Nephron (organoid): ENCODE data around the gene RAB20.
A peak's percentile ranks its signal among the peaks of the same experiment; 100 is the strongest.

ENCODE experiments used
- H3K27ac Mint-ChIP-seq, 3 experiments: 2 replicates each; pipeline ENCODE4 v1.8.0; 2020; ENCODE audit warnings: mixed read lengths in 3 of 3, mild to moderate bottlenecking in 2 of 3, moderate library complexity in 1 of 3
- H3K27me3 Mint-ChIP-seq: 2 replicates; pipeline ENCODE4 v1.8.0; 2021; ENCODE audit warnings: low read depth, mild to moderate bottlenecking, moderate library complexity, mixed read lengths
- H3K36me3 Mint-ChIP-seq: 2 replicates; pipeline ENCODE4 v1.8.0; 2020; ENCODE audit warnings: low read depth, mixed read lengths
- H3K4me1 Mint-ChIP-seq: 2 replicates; pipeline ENCODE4 v1.8.0; 2020; ENCODE audit warnings: mixed read lengths
- H3K4me3 Mint-ChIP-seq, 3 experiments: 2 replicates each; pipeline ENCODE4 v1.8.0; 2020; ENCODE audit warnings: mild to moderate bottlenecking in 3 of 3, mixed read lengths in 3 of 3, moderate library complexity in 2 of 3
- H3K9me3 Mint-ChIP-seq: 2 replicates; pipeline ENCODE4 v1.8.0; 2020; ENCODE audit warnings: mixed read lengths
- TF ChIP-seq, protein P1 (sequence below), 3 experiments: fragments of 200-600 bp; sonication (generic); IDR thresholded peaks; one replicate each; pipeline ENCODE4 v1.5.0; 2021; ENCODE audit warnings: antibody characterized with exemption in 3 of 3; ENCODE audit not compliant: unreplicated experiment in 3 of 3

RAB20 gene

DNA sequence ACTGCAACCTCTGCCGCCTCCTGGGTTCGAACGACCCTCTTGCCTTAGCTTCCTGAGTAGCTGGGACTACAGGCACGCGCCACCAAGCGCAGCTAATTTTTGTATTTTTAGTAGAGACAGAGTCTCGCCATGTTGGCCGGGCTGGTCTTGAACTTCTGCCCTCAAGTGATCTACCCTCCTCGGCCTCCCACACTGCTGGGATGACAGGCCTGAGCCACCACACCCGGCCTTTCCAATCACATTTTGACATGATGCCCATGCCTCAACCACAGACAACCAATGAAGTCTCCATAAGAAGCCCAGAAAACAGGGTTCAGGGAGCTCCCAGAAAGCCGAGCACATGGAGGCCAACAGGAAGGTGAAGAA lies 11.7 kb downstream of the RAB20 start:
- H3K4me1 Mint-ChIP-seq = peaks cover 10% of the 10 kb centered on the region
- H3K27ac Mint-ChIP-seq = no peak overlapping the region

GRCh38 chr13:110548891-110549794 lies 12.4 kb downstream of the RAB20 start:
- Mint-ChIP-seq H3K27me3 (no peaks in the 10 kb centered on the region), H3K27ac (no peak overlapping the region), H3K9me3 (peaks cover 6% of the 10 kb centered on the region), H3K4me1 (peaks cover 10% of the 10 kb centered on the region), H3K4me3 (no peak overlapping the region), H3K36me3 (peaks cover 21% of the 10 kb centered on the region)
- TF ChIP-seq, protein P1, sequence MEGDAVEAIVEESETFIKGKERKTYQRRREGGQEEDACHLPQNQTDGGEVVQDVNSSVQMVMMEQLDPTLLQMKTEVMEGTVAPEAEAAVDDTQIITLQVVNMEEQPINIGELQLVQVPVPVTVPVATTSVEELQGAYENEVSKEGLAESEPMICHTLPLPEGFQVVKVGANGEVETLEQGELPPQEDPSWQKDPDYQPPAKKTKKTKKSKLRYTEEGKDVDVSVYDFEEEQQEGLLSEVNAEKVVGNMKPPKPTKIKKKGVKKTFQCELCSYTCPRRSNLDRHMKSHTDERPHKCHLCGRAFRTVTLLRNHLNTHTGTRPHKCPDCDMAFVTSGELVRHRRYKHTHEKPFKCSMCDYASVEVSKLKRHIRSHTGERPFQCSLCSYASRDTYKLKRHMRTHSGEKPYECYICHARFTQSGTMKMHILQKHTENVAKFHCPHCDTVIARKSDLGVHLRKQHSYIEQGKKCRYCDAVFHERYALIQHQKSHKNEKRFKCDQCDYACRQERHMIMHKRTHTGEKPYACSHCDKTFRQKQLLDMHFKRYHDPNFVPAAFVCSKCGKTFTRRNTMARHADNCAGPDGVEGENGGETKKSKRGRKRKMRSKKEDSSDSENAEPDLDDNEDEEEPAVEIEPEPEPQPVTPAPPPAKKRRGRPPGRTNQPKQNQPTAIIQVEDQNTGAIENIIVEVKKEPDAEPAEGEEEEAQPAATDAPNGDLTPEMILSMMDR (IDR thresholded peaks at IDR 0.05; ENCODE audit: unreplicated experiment in 3 of 3) = no peak

More for the DNA sequence above, 11.7 kb downstream of the RAB20 start:
- Mint-ChIP-seq H3K4me3 (no peak overlapping the region), H3K9me3 (peaks cover 5% of the 10 kb centered on the region), H3K36me3 (peaks cover 20% of the 10 kb centered on the region), H3K27me3 (no peaks in the 10 kb centered on the region)
- TF ChIP-seq, protein P1 (IDR thresholded peaks at IDR 0.05; ENCODE audit: unreplicated experiment in 3 of 3) = no peak

- Mint-ChIP-seq H3K4me3 (no peak overlapping the region), H3K27ac (no peak overlapping the region), H3K9me3 (peaks cover 6% of the 10 kb centered on the region), H3K4me1 (peaks cover 10% of the 10 kb centered on the region), H3K27me3 (no peaks in the 10 kb centered on the region), H3K36me3 (peaks cover 21% of the 10 kb centered on the region)
- TF ChIP-seq, protein P1 (IDR thresholded peaks at IDR 0.05; ENCODE audit: unreplicated experiment in 3 of 3) = no peak
Observed at GRCh38 chr13:110546926-110547325, 14.6 kb downstream of the RAB20 start.

GRCh38 chr13:110546378-110546777 lies 15.1 kb downstream of the RAB20 start:
- Mint-ChIP-seq H3K36me3 (peaks cover 21% of the 10 kb centered on the region), H3K9me3 (peaks cover 6% of the 10 kb centered on the region), H3K27me3 (no peaks in the 10 kb centered on the region), H3K4me3 (no peak overlapping the region), H3K4me1 (peaks cover 10% of the 10 kb centered on the region), H3K27ac (no peak overlapping the region)
- TF ChIP-seq, protein P1 (IDR thresholded peaks at IDR 0.05; ENCODE audit: unreplicated experiment in 3 of 3) = no peak

- Mint-ChIP-seq H3K27me3 (no peaks in the 10 kb centered on the region), H3K9me3 (peaks cover 6% of the 10 kb centered on the region), H3K4me1 (peaks cover 15% of the 10 kb centered on the region), H3K36me3 (peaks cover 19% of the 10 kb centered on the region), H3K4me3 (no peak overlapping the region), H3K27ac (peak overlapping the region in 1 of 3 experiments; percentile 12)
- TF ChIP-seq, protein P1 (IDR thresholded peaks at IDR 0.05; ENCODE audit: unreplicated experiment in 3 of 3) = no peak
Observed at GRCh38 chr13:110542169-110542796, 19.2 kb downstream of the RAB20 start.
